Ectodermal cell (in vitro differentiated cells): ENCODE measurements around the gene SLC22A4.

Experiments
- H3K27ac ChIP-seq: 2 replicates; pipeline ENCODE4 v1.7.0; 2013; ENCODE audit warnings: mild to moderate bottlenecking, low read depth, low read length; ENCODE audit not compliant: insufficient read depth, poor library complexity, severe bottlenecking
- H3K27me3 ChIP-seq: 2 replicates; pipeline ENCODE4 v1.7.0; 2013; ENCODE audit warnings: mild to moderate bottlenecking, low read length; ENCODE audit not compliant: insufficient read depth, control insufficient read depth, poor library complexity, severe bottlenecking
- H3K36me3 ChIP-seq: one replicate; pipeline ENCODE4 v1.7.0; 2013; ENCODE audit warnings: low read length; ENCODE audit not compliant: control insufficient read depth, insufficient read depth
- H3K4me1 ChIP-seq: one replicate; pipeline ENCODE4 v1.7.0; 2013; ENCODE audit warnings: low read length; ENCODE audit not compliant: control insufficient read depth, insufficient read depth
- H3K4me3 ChIP-seq: 2 replicates; pipeline ENCODE4 v1.7.0; 2013; ENCODE audit warnings: low read depth, low read length, control low read depth; ENCODE audit not compliant: insufficient read depth
- H3K9me3 ChIP-seq: 2 replicates; pipeline ENCODE4 v1.7.0; 2013; ENCODE audit warnings: mild to moderate bottlenecking, low read length, moderate library complexity; ENCODE audit not compliant: control insufficient read depth
- WGBS, 2 experiments: methylation state at CpG; one replicate each; pipeline ENCODE4 v1.1.7; 2013; ENCODE audit warnings: missing lambda C conversion rate in 2 of 2; 5-methylcytosine and 5-hydroxymethylcytosine counted together

SLC22A4 gene

DNA sequence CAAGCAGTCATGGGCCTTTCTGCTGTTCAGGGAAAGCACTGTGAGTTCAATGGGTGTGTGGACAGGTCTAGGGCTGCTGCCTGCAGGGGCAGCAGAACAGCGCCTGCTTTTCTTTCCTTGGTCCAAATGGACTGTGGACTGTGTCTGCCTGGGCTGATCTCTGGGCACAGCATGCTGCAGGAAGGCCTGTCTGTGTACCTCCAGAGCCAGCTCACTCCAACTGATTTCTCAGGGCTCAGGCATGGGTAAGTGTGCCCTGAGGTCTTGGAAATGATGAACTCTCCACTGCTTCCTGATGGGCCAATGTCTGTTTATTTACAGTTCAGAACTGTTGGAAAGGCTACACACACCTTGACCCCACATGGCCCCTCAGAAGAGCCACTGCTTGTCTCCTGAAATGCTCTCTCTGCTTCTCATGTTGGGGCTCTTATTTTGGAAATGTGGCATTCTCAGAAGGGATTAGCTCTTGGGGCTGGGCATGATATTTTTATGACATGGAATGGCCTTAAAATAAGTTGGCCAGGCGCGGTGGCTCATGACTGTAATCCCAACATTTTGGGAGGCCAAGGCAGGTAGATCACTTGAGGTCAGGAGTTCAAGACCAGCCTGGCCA, 27.0 kb downstream of the SLC22A4 start:
- Histone ChIP-seq H3K36me3 (no peaks in the 10 kb centered on the region), H3K4me3 (no peak overlapping the region), H3K27ac (no peak overlapping the region), H3K4me1 (peaks cover 17% of the 10 kb centered on the region), H3K9me3 (no peaks in the 10 kb centered on the region), H3K27me3 (no peaks in the 10 kb centered on the region)
- WGBS, 2 experiments: 91 to 93% methylated on average over 3 of the region's 3 CpGs

DNA sequence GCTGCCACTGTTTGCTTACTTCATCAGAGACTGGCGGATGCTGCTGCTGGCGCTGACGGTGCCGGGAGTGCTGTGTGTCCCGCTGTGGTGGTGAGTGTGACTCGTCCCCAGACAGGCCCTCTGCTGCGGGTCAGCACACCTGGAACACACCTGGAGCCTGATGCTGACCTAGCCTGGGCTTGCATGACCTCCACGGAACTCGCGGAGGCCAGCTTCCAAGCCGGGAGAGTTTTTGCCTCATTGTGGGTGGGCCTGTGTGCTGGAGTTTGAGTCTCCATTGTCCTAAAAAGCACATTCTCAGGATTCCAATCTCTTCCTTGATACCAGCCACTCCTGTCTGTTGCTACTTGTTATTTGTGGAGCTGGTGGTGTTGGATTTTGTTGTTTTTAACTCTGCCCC, 28.1 kb downstream of the SLC22A4 start:
- H3K4me3 ChIP-seq: peak overlapping the region; percentile 12
- H3K36me3 ChIP-seq: no peaks in the 10 kb centered on the region
- no peaks in the 10 kb centered on the region for H3K9me3 ChIP-seq
- H3K27me3 ChIP-seq: no peaks in the 10 kb centered on the region
- no peak overlapping the region for H3K27ac ChIP-seq
- H3K4me1 ChIP-seq: peaks cover 17% of the 10 kb centered on the region
- 31 to 32% methylated on average over 11 of the region's 11 CpGs for WGBS, 2 experiments

DNA sequence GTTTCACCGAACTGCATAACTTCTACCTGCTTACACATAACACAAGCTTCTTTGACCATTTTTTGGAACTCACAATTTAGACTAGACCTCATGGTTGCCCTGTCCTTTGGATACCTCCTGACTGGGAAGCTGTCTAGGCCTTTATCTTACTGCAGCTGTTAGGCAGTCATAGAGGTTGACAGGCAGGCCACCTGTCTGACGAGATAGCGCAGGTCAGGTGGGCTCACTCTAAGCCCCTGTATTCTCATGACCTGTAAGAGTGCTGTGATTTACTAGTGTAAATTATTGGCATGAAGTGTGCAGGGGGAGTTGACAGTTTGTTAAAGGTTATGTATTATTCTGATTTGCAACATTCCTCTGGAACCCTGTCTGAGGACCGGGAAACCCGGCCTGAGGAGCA, 29.0 kb downstream of the SLC22A4 start:
- H3K4me1 ChIP-seq: peaks cover 17% of the 10 kb centered on the region
- H3K36me3 ChIP-seq: no peaks in the 10 kb centered on the region
- no peak overlapping the region for H3K4me3 ChIP-seq
- no peaks in the 10 kb centered on the region for H3K27me3 ChIP-seq
- WGBS, 2 experiments: 92 to 94% methylated on average over 5 of the region's 5 CpGs
- no peak overlapping the region for H3K27ac ChIP-seq
- no peaks in the 10 kb centered on the region for H3K9me3 ChIP-seq

DNA sequence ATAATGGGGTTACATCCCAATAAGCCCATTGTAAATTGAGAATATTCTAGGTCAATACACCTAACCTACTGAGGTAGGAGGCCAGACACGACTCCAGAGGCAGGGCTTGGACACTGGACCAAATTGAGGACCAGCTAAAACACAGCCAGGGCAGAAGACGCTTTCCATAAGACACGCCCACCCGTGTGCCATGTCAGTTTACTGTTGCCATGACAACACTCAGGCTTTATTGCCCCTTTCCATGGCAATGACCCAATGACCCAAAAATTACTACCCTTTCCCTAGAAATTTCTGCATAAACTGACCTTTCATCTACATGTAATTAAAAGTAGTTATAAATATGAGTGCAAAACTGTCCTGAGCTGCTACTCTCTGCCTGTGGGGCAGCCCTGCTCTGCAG, 31.5 kb downstream of the SLC22A4 start:
- Histone ChIP-seq H3K4me1 (peaks cover 17% of the 10 kb centered on the region), H3K4me3 (no peak overlapping the region), H3K36me3 (no peaks in the 10 kb centered on the region), H3K27ac (no peak overlapping the region), H3K9me3 (no peaks in the 10 kb centered on the region), H3K27me3 (no peaks in the 10 kb centered on the region)
- WGBS, 2 experiments: 81 to 89% methylated on average over 4 of the region's 4 CpGs

DNA sequence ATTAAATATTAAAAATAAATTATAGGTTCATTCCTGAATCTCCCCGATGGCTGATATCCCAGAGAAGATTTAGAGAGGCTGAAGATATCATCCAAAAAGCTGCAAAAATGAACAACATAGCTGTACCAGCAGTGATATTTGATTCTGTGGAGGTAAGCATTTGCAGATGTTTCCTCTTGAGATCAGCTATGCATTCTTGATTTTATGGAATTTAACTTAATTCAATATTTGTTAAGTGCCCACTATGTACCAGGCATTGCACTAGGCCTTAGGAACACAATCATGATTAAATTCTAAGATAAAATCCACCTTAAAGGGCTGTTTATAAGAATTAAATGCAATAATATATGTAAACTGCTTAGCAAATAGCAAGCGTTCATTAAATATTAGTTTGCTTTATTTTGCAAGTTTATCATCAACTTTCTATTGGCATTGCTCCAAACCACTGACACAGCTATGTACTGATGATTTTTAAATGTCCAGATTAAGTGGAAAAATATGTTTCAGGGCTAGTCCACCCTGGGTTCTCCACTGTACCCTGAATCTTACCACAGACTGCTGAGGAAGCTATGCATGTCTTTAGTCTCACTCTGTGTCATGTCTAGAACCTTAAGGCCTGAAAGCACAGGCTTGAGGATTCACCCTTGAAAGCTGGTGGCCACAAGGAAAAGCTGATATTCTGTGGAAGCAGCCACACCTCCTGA, 33.2 kb downstream of the SLC22A4 start:
- Histone ChIP-seq H3K27me3 (no peaks in the 10 kb centered on the region), H3K4me1 (peaks cover 10% of the 10 kb centered on the region), H3K27ac (no peak overlapping the region), H3K9me3 (no peaks in the 10 kb centered on the region), H3K4me3 (no peak overlapping the region), H3K36me3 (no peaks in the 10 kb centered on the region)
- WGBS, 2 experiments: 92 to 100% methylated on average over 1 to 2 of the region's 2 CpGs

DNA sequence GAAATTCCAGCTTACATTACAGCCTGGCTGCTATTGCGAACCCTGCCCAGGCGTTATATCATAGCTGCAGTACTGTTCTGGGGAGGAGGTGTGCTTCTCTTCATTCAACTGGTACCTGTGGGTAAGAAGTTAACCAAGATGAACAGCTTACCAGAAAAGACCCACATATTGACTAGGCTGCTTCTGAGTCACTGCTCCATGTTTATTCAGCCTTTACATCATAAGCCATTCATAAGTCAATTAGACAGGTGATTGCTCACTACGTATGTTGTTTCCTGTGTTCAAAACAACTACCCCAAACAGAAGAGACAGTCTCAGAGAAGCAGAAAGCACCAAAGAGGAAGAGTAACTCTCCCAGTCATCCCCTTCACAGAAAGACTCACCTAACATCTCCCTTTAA, 40.6 kb downstream of the SLC22A4 start:
- H3K27me3 ChIP-seq: no peaks in the 10 kb centered on the region
- WGBS, 2 experiments: 94 to 96% methylated on average over 3 of the region's 3 CpGs
- H3K4me3 ChIP-seq: no peak overlapping the region
- H3K9me3 ChIP-seq: no peaks in the 10 kb centered on the region
- no peak overlapping the region for H3K27ac ChIP-seq
- no peaks in the 10 kb centered on the region for H3K36me3 ChIP-seq
- no peaks in the 10 kb centered on the region for H3K4me1 ChIP-seq

DNA sequence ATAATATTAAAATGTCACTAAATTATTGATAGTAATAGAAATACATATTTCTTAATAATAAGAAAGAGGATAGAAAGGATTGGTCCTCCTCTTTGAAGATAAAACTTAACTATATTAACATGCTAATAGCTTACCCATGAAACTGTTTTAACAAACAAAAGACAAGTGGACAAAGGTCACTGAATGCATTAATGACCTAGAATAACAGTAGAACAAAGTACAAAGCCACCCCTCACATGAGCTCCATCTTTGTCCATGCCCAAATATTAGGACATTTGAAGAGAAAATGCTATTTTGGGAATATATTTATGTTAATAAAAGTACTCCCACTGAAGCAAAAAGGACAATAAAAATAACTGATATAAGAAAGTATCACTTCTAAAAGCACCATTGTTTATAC, 41.2 kb downstream of the SLC22A4 start:
- Histone ChIP-seq H3K9me3 (no peaks in the 10 kb centered on the region), H3K4me3 (no peak overlapping the region), H3K27ac (no peak overlapping the region), H3K4me1 (no peaks in the 10 kb centered on the region), H3K36me3 (no peaks in the 10 kb centered on the region), H3K27me3 (no peaks in the 10 kb centered on the region)

DNA sequence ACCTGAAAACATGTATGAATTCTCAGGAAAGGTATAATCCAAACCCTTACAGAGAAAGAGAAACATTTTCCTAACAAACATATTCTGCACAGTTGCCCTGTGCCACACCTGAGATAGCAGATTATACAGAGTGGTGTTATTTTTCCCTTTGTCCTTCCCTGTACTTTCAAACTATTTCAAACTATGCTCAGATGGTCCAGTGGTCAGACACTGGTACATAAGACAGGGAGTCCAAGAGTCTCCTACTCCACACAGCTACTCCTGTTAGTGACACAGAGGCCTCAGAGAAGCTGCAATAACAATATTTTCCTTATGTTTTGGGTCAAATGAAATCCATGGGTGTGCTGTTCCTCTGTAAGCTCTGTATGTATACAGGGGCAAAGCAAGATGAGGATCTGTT, 45.3 kb downstream of the SLC22A4 start:
- Histone ChIP-seq H3K36me3 (no peaks in the 10 kb centered on the region), H3K27ac (no peak overlapping the region), H3K4me3 (no peak overlapping the region), H3K27me3 (no peaks in the 10 kb centered on the region), H3K4me1 (no peaks in the 10 kb centered on the region), H3K9me3 (no peaks in the 10 kb centered on the region)

DNA sequence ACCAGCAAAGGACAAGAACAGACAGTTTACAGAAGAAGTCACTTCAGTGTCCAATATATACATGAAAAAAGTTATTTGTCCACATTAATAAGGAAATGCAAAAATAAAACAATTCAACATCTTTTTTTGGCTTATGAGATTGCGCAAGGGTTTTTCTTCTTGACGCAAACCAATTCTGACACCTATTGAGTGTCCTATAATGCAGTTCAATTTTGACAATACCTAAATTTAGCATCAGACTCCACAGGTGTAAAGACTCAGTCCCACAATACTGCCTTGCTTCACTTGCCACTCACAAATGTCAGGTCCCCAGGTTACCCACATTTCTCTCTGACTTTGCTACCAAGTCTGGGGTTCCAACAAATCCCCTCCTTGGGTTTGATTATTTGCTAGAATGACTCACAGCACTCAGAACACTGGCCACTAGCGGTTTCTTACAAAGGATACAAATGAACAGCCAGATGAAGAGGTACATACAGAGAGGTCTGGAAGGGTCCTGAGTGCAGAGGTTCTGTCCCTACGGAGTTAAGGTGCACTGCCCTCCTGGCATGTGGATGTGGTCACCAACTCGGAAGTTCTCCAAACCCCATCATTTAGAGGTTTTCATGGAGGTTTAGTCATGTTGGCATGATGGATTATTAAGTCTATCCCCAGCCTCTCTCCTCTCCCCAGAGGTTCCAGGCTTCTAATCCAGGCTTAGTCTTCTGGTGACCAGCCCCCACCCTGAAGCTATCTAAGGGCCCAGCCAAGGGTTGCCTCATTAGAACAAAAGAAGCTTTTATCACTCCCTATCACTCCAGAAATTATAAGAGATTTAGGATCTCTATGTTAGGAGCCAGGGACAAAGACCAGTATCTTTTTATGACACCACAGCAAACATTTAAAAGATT, 48.3 kb downstream of the SLC22A4 start:
- Histone ChIP-seq H3K4me3 (no peak overlapping the region), H3K27me3 (no peaks in the 10 kb centered on the region), H3K4me1 (no peaks in the 10 kb centered on the region), H3K27ac (no peak overlapping the region), H3K36me3 (no peaks in the 10 kb centered on the region), H3K9me3 (no peaks in the 10 kb centered on the region)
- WGBS, 2 experiments: 72 to 76% methylated on average over 5 of the region's 5 CpGs

DNA sequence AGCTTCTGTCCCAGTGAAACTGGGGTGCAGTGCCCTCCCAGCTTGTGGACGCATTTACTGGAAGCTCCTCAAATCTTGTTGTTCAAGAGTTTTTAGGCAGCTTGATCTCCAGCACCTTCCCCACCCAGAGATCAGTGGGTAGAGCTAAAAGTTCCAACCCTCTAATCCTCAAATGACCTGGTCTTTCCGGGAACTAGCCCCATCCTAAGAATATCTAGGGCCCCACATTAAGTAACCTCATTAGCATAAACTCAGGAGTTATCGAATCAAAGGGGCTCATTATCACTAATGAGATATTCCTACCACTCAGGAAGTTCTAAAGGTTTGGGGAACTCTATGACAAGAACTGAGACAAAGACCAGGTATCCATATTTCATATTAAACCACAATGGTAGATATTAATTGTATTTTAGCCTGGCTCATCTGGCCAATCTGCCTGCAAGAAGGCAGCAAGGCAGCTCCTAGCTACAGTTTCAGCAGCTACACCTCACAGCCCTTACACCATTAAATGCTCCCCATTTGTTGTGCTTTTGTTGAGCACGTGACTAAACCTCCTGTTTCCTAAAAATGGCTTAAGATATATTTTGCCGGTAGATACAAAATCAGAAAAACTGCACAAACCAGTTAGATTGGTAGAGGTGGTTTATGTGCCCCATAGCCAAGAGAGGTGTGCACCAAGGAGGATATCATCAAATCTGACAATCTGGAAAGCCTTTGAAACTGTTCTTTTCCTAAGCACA, 50.8 kb downstream of the SLC22A4 start:
- 89 to 92% methylated on average over 5 of the region's 5 CpGs for WGBS, 2 experiments
- Histone ChIP-seq H3K9me3 (no peaks in the 10 kb centered on the region), H3K27me3 (no peaks in the 10 kb centered on the region), H3K4me3 (no peak overlapping the region), H3K4me1 (no peaks in the 10 kb centered on the region), H3K27ac (no peak overlapping the region), H3K36me3 (no peaks in the 10 kb centered on the region)
